H1 (cell line): ENCODE data around the gene SELPLG. TPM values are rescaled to one million over a fixed set of nuclear protein-coding genes. Genes with fewer than 3 reads are reported as not detected.

Experiments used
- CTCF ChIA-PET: fragments of 300-600 bp; sonication (Branson Sonifier 250); formaldehyde crosslinking; loops from one replicate; lab custom pipeline; 2021; ENCODE audit not compliant: partially characterized antibody; lab: Charles Lee
- POLR2A ChIA-PET: fragments of 300-600 bp; sonication (Branson Sonifier 250); formaldehyde crosslinking; loops from one replicate; lab custom pipeline; 2021; ENCODE audit warnings: inconsistent platforms; ENCODE audit not compliant: partially characterized antibody; lab: Charles Lee
- DNase-seq, 2 experiments: peaks; one replicate each; pipeline versions ENCODE4 v3.0.0 to v3.0.0-alpha.2; 2010 to 2022; ENCODE audit warnings: low spot score in 2 of 2, low read depth in 1 of 2, mixed read lengths in 1 of 2
- FAIRE-seq: peaks from 2 replicates; lab custom pipeline; 2011; peaks lifted over from hg19 to GRCh38; lab: Jason Lieb, UNC
- H2AFZ ChIP-seq: 2 replicates; pipeline ENCODE4 v1.8.1; 2012; ENCODE audit warnings: low read length, inconsistent platforms
- H2AK5ac ChIP-seq: 2 replicates; pipeline ENCODE4 v1.6.1; 2013; ENCODE audit warnings: low read depth, low read length
- H2BK120ac ChIP-seq: replicated peaks from 2 replicates; pipeline ENCODE3; 2013; ENCODE audit warnings: low read depth, low read length, inconsistent platforms
- H2BK12ac ChIP-seq: 2 replicates; pipeline ENCODE4 v1.6.1; 2013; ENCODE audit warnings: low read depth, low read length
- H2BK15ac ChIP-seq: 2 replicates; pipeline ENCODE4 v1.6.1; 2013; ENCODE audit warnings: low read length
- H2BK20ac ChIP-seq: 2 replicates; pipeline ENCODE4 v1.6.1; 2013; ENCODE audit warnings: low read length
- H2BK5ac ChIP-seq: 2 replicates; pipeline ENCODE4 v1.6.1; 2013; ENCODE audit warnings: low read depth, low read length
- H3K14ac ChIP-seq: 2 replicates; pipeline ENCODE4 v1.6.1; 2013; ENCODE audit warnings: inconsistent platforms; ENCODE audit not compliant: insufficient read length
- H3K18ac ChIP-seq: 2 replicates; pipeline ENCODE4 v1.6.1; 2013; ENCODE audit warnings: low read length; ENCODE audit errors: extremely low read depth
- H3K23ac ChIP-seq: 2 replicates; pipeline ENCODE4 v1.6.1; 2013; ENCODE audit warnings: inconsistent platforms; ENCODE audit not compliant: insufficient read length
- H3K23me2 ChIP-seq: 2 replicates; pipeline ENCODE4 v1.6.1; 2013; ENCODE audit warnings: low read depth, low read length
- H3K27ac ChIP-seq: 2 replicates; pipeline ENCODE4 v1.6.1; 2011; ENCODE audit warnings: low read depth, low read length, inconsistent platforms
- H3K27me3 ChIP-seq, 4 experiments: replicated peaks in 1 of 4; 1 replicate in 1 of 4; 2 replicates in 3 of 4; pipeline versions ENCODE4 v1.6.1 to v1.8.1; 2011 to 2013; ENCODE audit warnings: low read length in 3 of 4, mild to moderate bottlenecking in 3 of 4, inconsistent platforms in 2 of 4, mixed read lengths in 2 of 4, moderate library complexity in 1 of 4; ENCODE audit not compliant: control insufficient read depth in 3 of 4, insufficient read depth in 3 of 4; ENCODE audit errors: extremely low read depth in 1 of 4
- H3K36me3 ChIP-seq, 4 experiments: 2 replicates each; pipeline versions ENCODE4 v1.6.1 to v1.8.1; 2011 to 2013; ENCODE audit warnings: mild to moderate bottlenecking in 4 of 4, low read length in 3 of 4, moderate library complexity in 2 of 4, control low read depth in 1 of 4, inconsistent platforms in 1 of 4; ENCODE audit not compliant: insufficient read depth in 4 of 4, control insufficient read depth in 2 of 4
- H3K4ac ChIP-seq: replicated peaks from 2 replicates; pipeline ENCODE3; 2013; ENCODE audit warnings: low read length, low read depth, mixed read lengths, inconsistent platforms; ENCODE audit not compliant: insufficient read length
- H3K4me1 ChIP-seq, 4 experiments: replicated peaks in 1 of 4; 1 replicate in 1 of 4; 2 replicates in 3 of 4; pipeline versions ENCODE4 v1.6.1 to v1.8.1; 2011 to 2013; ENCODE audit warnings: low read length in 3 of 4, inconsistent platforms in 2 of 4, mixed read lengths in 1 of 4; ENCODE audit not compliant: insufficient read depth in 4 of 4, control insufficient read depth in 3 of 4
- H3K4me2 ChIP-seq, 2 experiments: 2 replicates each; pipeline versions ENCODE4 v1.6.1 to v1.8.1; 2011 to 2013; ENCODE audit warnings: low read depth in 2 of 2, low read length in 2 of 2, control low read depth in 1 of 2, inconsistent platforms in 1 of 2, mild to moderate bottlenecking in 1 of 2; ENCODE audit not compliant: insufficient read depth in 1 of 2
- H3K4me3 ChIP-seq, 4 experiments: fragments of 200-600, 300-600 bp in 1 of 4; sonication (generic), shearing (Covaris generic), sonication (Bioruptor Twin) in 1 of 4; 2 replicates each; pipeline versions ENCODE4 v1.5.1 to v1.8.1; 2011 to 2016; ENCODE audit warnings: low read length in 4 of 4, low read depth in 3 of 4, control low read depth in 2 of 4, inconsistent platforms in 2 of 4, mild to moderate bottlenecking in 2 of 4, mixed read lengths in 1 of 4, moderate library complexity in 1 of 4; ENCODE audit not compliant: insufficient read depth in 2 of 4; ENCODE audit errors: extremely low read depth in 1 of 4
- H3K56ac ChIP-seq: replicated peaks from 2 replicates; pipeline ENCODE3; 2013; ENCODE audit warnings: low read depth, mild to moderate bottlenecking, mixed read lengths, low read length, inconsistent platforms; ENCODE audit not compliant: insufficient read length
- H3K79me1 ChIP-seq: 2 replicates; pipeline ENCODE4 v1.6.1; 2013; ENCODE audit warnings: low read depth, low read length, control low read depth
- H3K79me2 ChIP-seq, 2 experiments: 2 replicates each; pipeline versions ENCODE4 v1.6.1 to v1.8.1; 2012 to 2013; ENCODE audit warnings: low read length in 2 of 2, mild to moderate bottlenecking in 2 of 2, inconsistent platforms in 1 of 2; ENCODE audit not compliant: insufficient read depth in 2 of 2, control insufficient read depth in 1 of 2
- H3K9ac ChIP-seq, 4 experiments: replicated peaks in 1 of 4; 1 replicate in 1 of 4; 2 replicates in 3 of 4; pipeline versions ENCODE4 v1.6.1 to v1.8.1; 2011 to 2013; ENCODE audit warnings: low read depth in 3 of 4, low read length in 3 of 4, control low read depth in 2 of 4, mild to moderate bottlenecking in 2 of 4, moderate library complexity in 2 of 4, inconsistent platforms in 1 of 4; ENCODE audit errors: extremely low read depth in 1 of 4
- H3K9me3 ChIP-seq, 2 experiments: 2 replicates each; pipeline versions ENCODE4 v1.6.1 to v1.8.1; 2012 to 2013; ENCODE audit warnings: mild to moderate bottlenecking in 2 of 2, moderate library complexity in 2 of 2, control low read depth in 1 of 2, inconsistent platforms in 1 of 2, low read depth in 1 of 2, low read length in 1 of 2, mixed read lengths in 1 of 2; ENCODE audit not compliant: insufficient read depth in 2 of 2
- H4K20me1 ChIP-seq, 2 experiments: replicated peaks in 1 of 2; 2 replicates each; pipeline versions ENCODE3 to v1.8.1; 2011 to 2013; ENCODE audit warnings: inconsistent platforms in 2 of 2, low read length in 2 of 2, mild to moderate bottlenecking in 1 of 2; ENCODE audit not compliant: insufficient read depth in 2 of 2, control insufficient read depth in 1 of 2
- H4K5ac ChIP-seq: 2 replicates; pipeline ENCODE4 v1.6.1; 2013; ENCODE audit warnings: low read length, low read depth, mixed read lengths, inconsistent platforms; ENCODE audit not compliant: insufficient read length
- H4K8ac ChIP-seq: 2 replicates; pipeline ENCODE4 v1.8.0; 2013; ENCODE audit warnings: mild to moderate bottlenecking, moderate library complexity, low read length, inconsistent platforms; ENCODE audit not compliant: insufficient read depth; ENCODE audit errors: extremely low read depth
- H4K91ac ChIP-seq: replicated peaks from 2 replicates; pipeline ENCODE3; 2013; ENCODE audit warnings: low read length, mixed read lengths, inconsistent platforms; ENCODE audit not compliant: insufficient read length
- GTF2F1 ChIP-seq: IDR thresholded peaks from 2 replicates; pipeline ENCODE4 v1.6.1; 2012; ENCODE audit warnings: low read depth, low read length, improper control_type of control experiment, borderline replicate concordance
- POLR2AphosphoS5 ChIP-seq: IDR thresholded peaks from 2 replicates; pipeline ENCODE4 v1.6.1; 2011; ENCODE audit warnings: low read depth, low read length
- TAF7 ChIP-seq: optimal IDR thresholded peaks from 2 replicates; pipeline ENCODE3; 2011; ENCODE audit warnings: low read depth, mild to moderate bottlenecking, inconsistent platforms, low read length, moderate library complexity, borderline replicate concordance
- YY1 ChIP-seq: IDR thresholded peaks from 2 replicates; pipeline ENCODE4 v1.6.1; 2011; ENCODE audit warnings: low read depth, mild to moderate bottlenecking, low read length
- WGBS, 2 experiments: shearing (Covaris generic) in 1 of 2; methylation state at CpG; one replicate each; pipeline versions ENCODE4 v1.1.6 to v1.1.7; 2013 to 2015; ENCODE audit warnings: low lambda C conversion rate in 2 of 2, mixed read lengths in 2 of 2, inconsistent platforms in 1 of 2, low coverage in 1 of 2, missing lambda C conversion rate in 1 of 2; ENCODE audit not compliant: insufficient replicate concordance in 2 of 2, insufficient coverage in 1 of 2, insufficient read length in 1 of 2; ENCODE audit errors: extremely low coverage in 1 of 2, missing lambda C conversion rate in 1 of 2; 5-methylcytosine and 5-hydroxymethylcytosine counted together
- polyA plus RNA-seq, 7 experiments: library from polyadenylated mRNA; depleted of rRNA in 3 of 7; stranded (reverse) in 5 of 7; unstranded in 2 of 7; fragments of >200 nt in 5 of 7; fragments of 200-250 nt in 2 of 7; gene quantifications; 1 replicate in 5 of 7; 2 replicates in 1 of 7; 4 replicates in 1 of 7; pipeline versions ENCODE4 v1.2.1 to v1.2.3, GENCODE V29; 2011 to 2013; ENCODE audit warnings: missing spikeins in 2 of 7, mixed read lengths in 2 of 7
- total RNA-seq: library from RNA; stranded (reverse); fragmentation: NEBNext Ultra II Directional; extraction: Animal tissue kit (Norgen Biotek cat#: 25700); gene quantifications from 2 replicates; pipeline ENCODE4 v1.2.1, GENCODE V29; 2021

Gene SELPLG
- total and polyA plus RNA-seq, 2 of the 8 experiments (the other 6 are each of a cell fraction or from before 2014, with no cell fraction given): 0.18 TPM; not detected in 1

DNA sequence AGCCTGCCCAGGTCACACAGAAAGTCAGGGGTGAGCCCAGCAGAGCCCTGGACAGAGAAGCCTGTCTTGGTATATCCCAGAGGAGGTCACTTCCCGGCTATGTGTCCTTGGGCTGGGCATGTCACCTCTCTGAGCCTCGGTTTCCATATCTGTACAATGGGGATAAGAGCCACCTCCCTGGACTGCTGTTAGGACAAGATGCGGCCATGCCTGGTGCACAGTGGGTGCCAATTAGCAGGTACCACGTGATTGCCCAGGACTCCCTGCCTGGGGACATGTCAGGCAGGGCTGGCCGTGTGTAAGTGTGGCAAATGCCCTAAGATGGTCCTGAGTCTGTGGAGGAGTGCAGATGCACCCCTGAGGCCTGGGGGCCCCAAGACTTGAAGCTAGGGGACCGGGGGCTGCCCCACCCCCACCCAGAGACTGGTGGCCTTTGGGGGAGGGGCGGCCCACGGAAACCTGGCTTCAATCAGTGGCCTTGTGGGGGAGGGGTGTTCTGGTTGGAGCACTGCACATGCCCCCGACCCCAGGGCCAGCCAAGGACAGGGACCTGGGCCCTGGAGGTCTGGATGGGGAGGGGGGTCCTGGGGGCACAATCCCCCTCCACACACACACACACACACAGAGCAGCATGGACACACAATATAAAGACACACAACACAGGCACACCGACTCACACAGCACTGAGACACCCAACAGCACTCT is 36.7 kb downstream of the SELPLG start:
- Histone ChIP-seq H2AK5ac (no peak overlapping the region), H4K91ac (peak overlapping the region; percentile 52), H3K4me2 (no peak overlapping the region), H2AFZ (peak overlapping the region; percentile 21; the same call in 1 of the 2 replicates), H3K4me1 (peaks cover 0 to 14% (median 0%) of the 10 kb centered on the region in 4 experiments; a peak in 3 of 7 replicates), H3K9me3 (no peaks in the 10 kb centered on the region), H3K18ac (no peak overlapping the region), H3K23me2 (peaks cover 7% of the 10 kb centered on the region; the same call in 1 of the 2 replicates), H3K27ac (no peak overlapping the region), H2BK20ac (no peak overlapping the region), H3K23ac (no peak overlapping the region), H3K9ac (no peak overlapping the region), H3K79me1 (no peaks in the 10 kb centered on the region; the same call in 1 of the 2 replicates)
- no peak for FAIRE-seq
- POLR2A ChIA-PET: interaction anchor here (1.0 to 1.8 kb wide), 3 partner anchors 8 to 27 kb away, joined by 4 read pairs; no protein-coding TSS in a partner anchor
- TF ChIP-seq YY1 (no peak), GTF2F1 (no peak), TAF7 (no peak), POLR2AphosphoS5 (no peak)
- TF ChIP-seq, all 59 proteins: peak for 0
- Histone ChIP-seq H3K27me3 (no peaks in the 10 kb centered on the region; a peak in 1 of 7 replicates), H3K56ac (no peak overlapping the region), H3K36me3 (no peaks in the 10 kb centered on the region), H4K20me1 (peaks cover 0 to 8% of the 10 kb centered on the region in 2 experiments), H2BK120ac (no peak overlapping the region), H3K14ac (no peak overlapping the region), H4K8ac (no peak overlapping the region), H2BK15ac (peak overlapping the region; percentile 55), H3K79me2 (no peaks in the 10 kb centered on the region), H3K4me3 (no peak overlapping the region), H3K4ac (no peak overlapping the region), H2BK12ac (peak overlapping the region; percentile 22; the same call in 1 of the 2 replicates), H2BK5ac (peak overlapping the region; percentile 20; the same call in 1 of the 2 replicates), H4K5ac (no peak overlapping the region)
- CTCF ChIA-PET: interaction anchor here (0.9 to 2.8 kb wide), 4 partner anchors 20 to 207 kb away, joined by 3 to 16 read pairs (median 5); no protein-coding TSS in a partner anchor
- WGBS, 2 experiments: 83% methylated on average over 7 of the region's 10 CpGs; no CpG with 5 or more reads in 1 of the 2 experiments
- DNase-seq: no peak
